MCF 10A (cell line): ENCODE results near the gene ADAT2. TPM values are rescaled to one million over a fixed set of nuclear protein-coding genes. Genes with fewer than 3 reads are reported as not detected.
"Not testable (repeated sequence)": the region's sequence is repeated elsewhere in the genome, so short reads cannot be mapped to it uniquely, and the experiment has no call there.

Source experiments
- BruUV-seq: library from RNA; stranded (reverse); fragments of 400-500 nt; replicated peaks from 2 replicates; lab custom pipeline; 2021; lab: Mats Ljungman, UMichigan
- CTCF ChIA-PET: fragments of 300-600 bp; sonication (Branson Sonifier 250); formaldehyde crosslinking; extraction: SDS; loops from one replicate; lab custom pipeline; 2021; ENCODE audit warnings: antibody characterized with exemption, inconsistent platforms; lab: Yijun Ruan, JAX
- POLR2A ChIA-PET: fragments of 300-600, 350-650 bp; sonication (Branson Sonifier 250); formaldehyde crosslinking; extraction: SDS; loops from one replicate; lab custom pipeline; 2020; ENCODE audit warnings: antibody characterized with exemption, inconsistent platforms; lab: Yijun Ruan, JAX
- DNase-seq: peaks from one replicate; pipeline ENCODE4 v3.0.0-alpha.2; 2018; ENCODE audit not compliant: unreplicated experiment
- H3K27ac Mint-ChIP-seq: one replicate; pipeline ENCODE4 v1.8.0; 2022; ENCODE audit warnings: mild to moderate bottlenecking, low read depth, mixed read lengths; ENCODE audit not compliant: unreplicated experiment
- H3K27me3 Mint-ChIP-seq: one replicate; pipeline ENCODE4 v1.8.0; 2022; ENCODE audit warnings: mixed read lengths; ENCODE audit not compliant: insufficient read depth, unreplicated experiment
- H3K36me3 Mint-ChIP-seq: one replicate; pipeline ENCODE4 v1.8.0; 2022; ENCODE audit warnings: mild to moderate bottlenecking, moderate library complexity, mixed read lengths; ENCODE audit not compliant: insufficient read depth, unreplicated experiment
- H3K4me1 Mint-ChIP-seq: one replicate; pipeline ENCODE4 v1.8.0; 2022; ENCODE audit warnings: mixed read lengths; ENCODE audit not compliant: insufficient read depth, unreplicated experiment
- H3K4me3 Mint-ChIP-seq: one replicate; pipeline ENCODE4 v1.8.0; 2022; ENCODE audit warnings: mild to moderate bottlenecking, moderate library complexity, mixed read lengths; ENCODE audit not compliant: unreplicated experiment
- H3K9me3 Mint-ChIP-seq: one replicate; pipeline ENCODE4 v1.8.0; 2022; ENCODE audit warnings: mixed read lengths; ENCODE audit not compliant: unreplicated experiment
- intact Hi-C: fragments of 100-400 bp; cut with micrococcal nuclease; formaldehyde crosslinking; loops from 2 replicates; pipeline ENCODE4 v1.14.1; 2022
- total RNA-seq: library from RNA; stranded (reverse); gene quantifications from 2 replicates; pipeline ENCODE4 v1.2.3, GENCODE V29; 2022
- TF ChIP-seq, protein P1 (sequence below): fragments of 200-600 bp; IDR thresholded peaks from one replicate; pipeline ENCODE4 v1.8.0; 2022; ENCODE audit warnings: antibody characterized with exemption, mild to moderate bottlenecking; ENCODE audit not compliant: unreplicated experiment

Gene ADAT2
- total RNA-seq, 1 experiment from 2014 or later = 27.7 TPM

DNA sequence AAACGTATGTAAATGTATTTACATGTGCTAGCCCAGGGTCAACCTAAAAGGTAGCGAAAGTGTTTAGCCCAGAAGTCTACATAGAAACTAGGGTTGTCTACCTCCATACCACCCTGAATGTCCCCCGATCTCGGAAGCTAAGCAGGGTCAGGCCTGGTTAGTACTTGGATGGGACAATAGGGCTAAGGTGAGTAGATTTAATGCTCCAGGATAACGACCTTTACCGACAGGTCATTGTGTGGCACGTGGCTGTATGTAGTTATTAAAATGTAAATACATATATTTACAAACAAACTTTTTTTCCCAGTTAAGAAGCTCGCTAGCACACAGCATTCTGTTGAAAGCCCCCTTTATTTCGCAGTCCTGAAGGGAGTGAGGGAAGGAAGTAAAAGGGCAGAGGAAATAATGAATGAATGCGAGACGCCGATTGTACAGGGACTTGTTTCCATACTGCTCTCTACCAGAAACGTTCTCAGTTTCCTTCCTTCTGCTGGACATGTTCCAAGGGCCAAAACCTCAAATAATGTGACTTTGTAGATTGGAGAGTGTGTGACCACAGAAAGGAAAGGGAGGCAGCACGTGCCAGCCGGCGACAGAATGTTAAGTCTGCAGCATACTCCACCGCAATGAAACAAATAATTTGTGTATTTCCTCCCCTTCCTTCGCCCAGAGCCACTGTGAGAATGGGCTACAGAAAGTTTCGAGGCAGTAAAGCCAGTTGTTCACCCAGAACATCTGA, 612 bp downstream of the ADAT2 start:
- H3K27ac Mint-ChIP-seq = peak overlapping the region; percentile 97
- TSS peak; percentile 75 for BruUV-seq
- peak overlapping the region; percentile 97 for H3K4me3 Mint-ChIP-seq
- peak; percentile 46 for DNase-seq
- POLR2A ChIA-PET = interaction anchor here (0.6 to 6.5 kb wide), 30 partner anchors 8 to 1442 kb away, joined by 3 to 44 read pairs (median 4); partner anchors contain the start of genes AIG1 and HIVEP2
- CTCF ChIA-PET = interaction anchor here (0.6 to 0.9 kb wide), 5 partner anchors 16 to 1334 kb away, joined by 3 to 4 read pairs (median 3); no protein-coding TSS in a partner anchor
- TF ChIP-seq, protein P1, sequence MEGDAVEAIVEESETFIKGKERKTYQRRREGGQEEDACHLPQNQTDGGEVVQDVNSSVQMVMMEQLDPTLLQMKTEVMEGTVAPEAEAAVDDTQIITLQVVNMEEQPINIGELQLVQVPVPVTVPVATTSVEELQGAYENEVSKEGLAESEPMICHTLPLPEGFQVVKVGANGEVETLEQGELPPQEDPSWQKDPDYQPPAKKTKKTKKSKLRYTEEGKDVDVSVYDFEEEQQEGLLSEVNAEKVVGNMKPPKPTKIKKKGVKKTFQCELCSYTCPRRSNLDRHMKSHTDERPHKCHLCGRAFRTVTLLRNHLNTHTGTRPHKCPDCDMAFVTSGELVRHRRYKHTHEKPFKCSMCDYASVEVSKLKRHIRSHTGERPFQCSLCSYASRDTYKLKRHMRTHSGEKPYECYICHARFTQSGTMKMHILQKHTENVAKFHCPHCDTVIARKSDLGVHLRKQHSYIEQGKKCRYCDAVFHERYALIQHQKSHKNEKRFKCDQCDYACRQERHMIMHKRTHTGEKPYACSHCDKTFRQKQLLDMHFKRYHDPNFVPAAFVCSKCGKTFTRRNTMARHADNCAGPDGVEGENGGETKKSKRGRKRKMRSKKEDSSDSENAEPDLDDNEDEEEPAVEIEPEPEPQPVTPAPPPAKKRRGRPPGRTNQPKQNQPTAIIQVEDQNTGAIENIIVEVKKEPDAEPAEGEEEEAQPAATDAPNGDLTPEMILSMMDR = no peak
- intact Hi-C loops = no loop called here
- no peaks in the 10 kb centered on the region for H3K9me3 Mint-ChIP-seq
- H3K4me1 Mint-ChIP-seq = peaks cover 24% of the 10 kb centered on the region
- no peaks in the 10 kb centered on the region for H3K36me3 Mint-ChIP-seq
- no peaks in the 10 kb centered on the region for H3K27me3 Mint-ChIP-seq

DNA sequence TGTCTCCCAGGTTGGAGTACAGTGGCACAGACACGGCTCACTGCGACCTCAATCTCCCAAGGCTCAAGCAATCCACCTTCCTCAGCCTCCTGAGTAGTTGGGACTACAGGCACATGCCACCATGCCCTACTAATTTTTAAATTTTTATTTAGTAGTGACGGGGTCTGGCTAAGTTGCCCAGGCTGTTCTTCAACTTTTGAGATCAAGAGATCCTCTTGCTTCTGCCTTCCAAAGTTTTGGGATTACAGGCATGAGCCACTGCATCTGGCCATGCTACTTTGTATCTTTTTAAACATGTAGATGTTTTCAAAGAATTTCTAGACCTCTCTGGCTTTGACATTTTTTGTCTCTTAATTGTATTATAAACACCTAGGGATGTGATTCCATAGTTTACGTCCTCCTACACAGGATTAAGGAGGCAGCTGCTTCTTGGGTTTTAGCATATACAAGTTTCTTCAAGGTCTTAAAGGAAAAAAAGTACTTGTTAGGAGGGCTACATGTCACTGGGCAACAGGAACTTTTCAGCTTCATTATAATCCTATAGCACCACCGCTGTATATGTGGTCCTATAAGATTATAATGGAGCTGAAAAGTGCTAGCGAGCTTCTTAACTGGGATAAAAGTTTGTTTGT, 1.3 kb downstream of the ADAT2 start:
- TF ChIP-seq, protein P1 = no peak
- no peaks in the 10 kb centered on the region for H3K9me3 Mint-ChIP-seq
- H3K27ac Mint-ChIP-seq = peak overlapping the region; percentile 97
- peaks cover 5% of the 10 kb centered on the region for H3K36me3 Mint-ChIP-seq
- BruUV-seq = no TSS peak
- H3K4me1 Mint-ChIP-seq = peaks cover 18% of the 10 kb centered on the region
- no peak for DNase-seq
- intact Hi-C loops = no loop called here
- CTCF ChIA-PET = interaction anchor here (0.6 to 0.9 kb wide), 5 partner anchors 15 to 279 kb away, joined by 3 to 4 read pairs (median 3); no protein-coding TSS in a partner anchor
- POLR2A ChIA-PET = interaction anchor here (0.6 to 6.5 kb wide), 15 partner anchors 9 to 630 kb away, joined by 3 to 44 read pairs (median 5); partner anchors contain the start of genes AIG1 and HIVEP2
- H3K4me3 Mint-ChIP-seq = peak overlapping the region; percentile 97
- no peaks in the 10 kb centered on the region for H3K27me3 Mint-ChIP-seq

DNA sequence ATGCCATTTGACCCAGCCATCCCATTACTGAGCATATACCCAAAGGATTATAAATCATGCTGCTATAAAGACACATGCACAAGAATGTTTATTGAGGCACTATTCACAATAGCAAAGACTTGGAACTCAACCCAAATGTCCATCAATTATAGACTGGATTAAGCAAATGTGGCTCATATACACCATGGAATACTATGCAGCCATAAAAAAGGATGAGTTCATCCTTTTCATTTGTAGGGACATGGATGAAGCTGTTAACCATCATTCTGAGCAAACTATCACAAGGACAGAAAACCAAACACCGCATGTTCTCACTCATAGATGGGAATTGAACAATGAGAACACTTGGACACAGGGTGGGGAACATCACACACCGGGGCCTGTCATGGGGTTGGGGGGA, 2.6 kb downstream of the ADAT2 start:
- Mint-ChIP-seq H3K4me1 (peaks cover 12% of the 10 kb centered on the region), H3K36me3 (peaks cover 18% of the 10 kb centered on the region)
- BruUV-seq, CTCF ChIA-PET, H3K27ac Mint-ChIP-seq, DNase-seq, intact Hi-C loops, H3K9me3 Mint-ChIP-seq, H3K4me3 Mint-ChIP-seq, H3K27me3 Mint-ChIP-seq: not testable (repeated sequence)
- POLR2A ChIA-PET = interaction anchor here (0.7 to 5.0 kb wide), 3 partner anchors 377 to 514 kb away, joined by 3 to 44 read pairs (median 3); partner anchors contain the start of gene HIVEP2

DNA sequence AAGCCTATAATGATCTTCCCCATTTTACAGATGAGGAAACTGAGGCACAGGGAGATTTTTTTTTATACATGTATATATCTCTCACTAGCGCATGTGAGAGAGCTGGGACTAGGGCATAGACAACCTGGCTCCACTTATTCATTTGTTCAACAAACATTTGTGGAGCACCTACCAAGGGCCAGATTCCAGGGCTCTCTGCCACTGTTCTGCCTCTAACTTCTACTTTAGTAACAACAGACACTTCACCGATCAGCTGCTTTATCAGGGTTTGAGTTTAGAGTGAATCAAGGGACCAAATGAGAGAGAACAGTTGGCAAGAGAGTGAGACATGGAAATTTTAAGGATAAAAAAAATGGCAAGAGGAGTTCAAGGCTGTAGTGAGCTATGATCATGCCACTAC, 7.4 kb downstream of the ADAT2 start:
- intact Hi-C loops = no loop called here
- no peak for DNase-seq
- Mint-ChIP-seq H3K4me3 (no peak overlapping the region), H3K27me3 (no peaks in the 10 kb centered on the region), H3K9me3 (peaks cover 8% of the 10 kb centered on the region), H3K4me1 (peaks cover 9% of the 10 kb centered on the region), H3K36me3 (peaks cover 48% of the 10 kb centered on the region), H3K27ac (no peak overlapping the region)
- TF ChIP-seq, protein P1 = no peak
- POLR2A ChIA-PET = interaction anchor here (0.6 to 2.1 kb wide), 3 partner anchors 8 to 512 kb away, joined by 3 to 14 read pairs (median 6); partner anchors contain the start of genes ADAT2 and PEX3
- BruUV-seq = no TSS peak
- CTCF ChIA-PET = interaction anchor here (1.4 to 1.7 kb wide), 3 partner anchors 16 to 105 kb away, joined by 4 to 9 read pairs (median 7); no protein-coding TSS in a partner anchor
